ENCODE measurements around the gene OTOF.

Gene OTOF

GRCh38 chr2:26482211-26483026 lies 4.5 kb upstream of the OTOF start:
- Histone ChIP-seq H3K4me1 (ENCODE audit: control insufficient read depth, insufficient read depth, low read length, poor library complexity, severe bottlenecking) (no peaks in the 10 kb centered on the region), H3K27ac (ENCODE audit: insufficient read depth, low read length, poor library complexity, severe bottlenecking) (no peak overlapping the region), H3K27me3 (replicated peaks; ENCODE audit: control insufficient read depth, insufficient read depth, low read length, poor library complexity, severe bottlenecking) (no peaks in the 10 kb centered on the region), H3K36me3 (ENCODE audit: control insufficient read depth, insufficient read depth, low read length) (no peaks in the 10 kb centered on the region), H3K9me3 (ENCODE audit: control insufficient read depth, low read length) (no peaks in the 10 kb centered on the region), H3K4me3 (ENCODE audit: insufficient read depth, low read depth, low read length, poor library complexity, severe bottlenecking) (no peak overlapping the region)
- DNase-seq = no peak

- H3K27me3 ChIP-seq (replicated peaks; ENCODE audit: control insufficient read depth, insufficient read depth, low read length, poor library complexity, severe bottlenecking) = no peaks in the 10 kb centered on the region
These were observed 3.8 kb upstream of the OTOF start for GRCh38 chr2:26481706-26482105.

GRCh38 chr2:26480566-26481423 lies 2.9 kb upstream of the OTOF start:
- DNase-seq = no peak
- no peaks in the 10 kb centered on the region for H3K36me3 ChIP-seq (ENCODE audit: control insufficient read depth, insufficient read depth, low read length)
- no peaks in the 10 kb centered on the region for H3K4me1 ChIP-seq (ENCODE audit: control insufficient read depth, insufficient read depth, low read length, poor library complexity, severe bottlenecking)
- no peaks in the 10 kb centered on the region for H3K9me3 ChIP-seq (ENCODE audit: control insufficient read depth, low read length)
- H3K4me3 ChIP-seq (ENCODE audit: insufficient read depth, low read depth, low read length, poor library complexity, severe bottlenecking) = no peak overlapping the region
- H3K27ac ChIP-seq (ENCODE audit: insufficient read depth, low read length, poor library complexity, severe bottlenecking) = no peak overlapping the region
- no peaks in the 10 kb centered on the region for H3K27me3 ChIP-seq (replicated peaks; ENCODE audit: control insufficient read depth, insufficient read depth, low read length, poor library complexity, severe bottlenecking)

More at GRCh38 chr2:26481706-26482105, 3.8 kb upstream of the OTOF start:
- no peak for DNase-seq
- H3K4me3 ChIP-seq (ENCODE audit: insufficient read depth, low read depth, low read length, poor library complexity, severe bottlenecking) = no peak overlapping the region
- H3K9me3 ChIP-seq (ENCODE audit: control insufficient read depth, low read length) = no peaks in the 10 kb centered on the region
- no peak overlapping the region for H3K27ac ChIP-seq (ENCODE audit: insufficient read depth, low read length, poor library complexity, severe bottlenecking)
- H3K36me3 ChIP-seq (ENCODE audit: control insufficient read depth, insufficient read depth, low read length) = no peaks in the 10 kb centered on the region
- no peaks in the 10 kb centered on the region for H3K4me1 ChIP-seq (ENCODE audit: control insufficient read depth, insufficient read depth, low read length, poor library complexity, severe bottlenecking)

GRCh38 chr2:26479789-26480565 lies 2.1 kb upstream of the OTOF start:
- DNase-seq = no peak
- H3K4me3 ChIP-seq (ENCODE audit: insufficient read depth, low read depth, low read length, poor library complexity, severe bottlenecking) = no peak overlapping the region
- H3K27me3 ChIP-seq (replicated peaks; ENCODE audit: control insufficient read depth, insufficient read depth, low read length, poor library complexity, severe bottlenecking) = no peaks in the 10 kb centered on the region
- H3K36me3 ChIP-seq (ENCODE audit: control insufficient read depth, insufficient read depth, low read length) = no peaks in the 10 kb centered on the region
- H3K4me1 ChIP-seq (ENCODE audit: control insufficient read depth, insufficient read depth, low read length, poor library complexity, severe bottlenecking) = no peaks in the 10 kb centered on the region
- no peak overlapping the region for H3K27ac ChIP-seq (ENCODE audit: insufficient read depth, low read length, poor library complexity, severe bottlenecking)
- no peaks in the 10 kb centered on the region for H3K9me3 ChIP-seq (ENCODE audit: control insufficient read depth, low read length)

- Histone ChIP-seq H3K27ac (ENCODE audit: insufficient read depth, low read length, poor library complexity, severe bottlenecking) (no peak overlapping the region), H3K4me1 (ENCODE audit: control insufficient read depth, insufficient read depth, low read length, poor library complexity, severe bottlenecking) (no peaks in the 10 kb centered on the region), H3K4me3 (ENCODE audit: insufficient read depth, low read depth, low read length, poor library complexity, severe bottlenecking) (no peak overlapping the region), H3K9me3 (ENCODE audit: control insufficient read depth, low read length) (no peaks in the 10 kb centered on the region), H3K27me3 (replicated peaks; ENCODE audit: control insufficient read depth, insufficient read depth, low read length, poor library complexity, severe bottlenecking) (no peaks in the 10 kb centered on the region), H3K36me3 (ENCODE audit: control insufficient read depth, insufficient read depth, low read length) (no peaks in the 10 kb centered on the region)
- no peak for DNase-seq
These were observed 1.3 kb upstream of the OTOF start for GRCh38 chr2:26479131-26479788.

- Histone ChIP-seq H3K27ac (ENCODE audit: insufficient read depth, low read length, poor library complexity, severe bottlenecking) (no peak overlapping the region), H3K4me3 (ENCODE audit: insufficient read depth, low read depth, low read length, poor library complexity, severe bottlenecking) (no peak overlapping the region), H3K36me3 (ENCODE audit: control insufficient read depth, insufficient read depth, low read length) (no peaks in the 10 kb centered on the region), H3K4me1 (ENCODE audit: control insufficient read depth, insufficient read depth, low read length, poor library complexity, severe bottlenecking) (no peaks in the 10 kb centered on the region), H3K27me3 (replicated peaks; ENCODE audit: control insufficient read depth, insufficient read depth, low read length, poor library complexity, severe bottlenecking) (no peaks in the 10 kb centered on the region), H3K9me3 (ENCODE audit: control insufficient read depth, low read length) (no peaks in the 10 kb centered on the region)
- DNase-seq = no peak
These were observed 442 bp upstream of the OTOF start for GRCh38 chr2:26478366-26478765.

- Histone ChIP-seq H3K4me3 (ENCODE audit: insufficient read depth, low read depth, low read length, poor library complexity, severe bottlenecking) (peak overlapping the region; percentile 18), H3K9me3 (ENCODE audit: control insufficient read depth, low read length) (no peaks in the 10 kb centered on the region), H3K4me1 (ENCODE audit: control insufficient read depth, insufficient read depth, low read length, poor library complexity, severe bottlenecking) (no peaks in the 10 kb centered on the region), H3K36me3 (ENCODE audit: control insufficient read depth, insufficient read depth, low read length) (no peaks in the 10 kb centered on the region), H3K27ac (ENCODE audit: insufficient read depth, low read length, poor library complexity, severe bottlenecking) (no peak overlapping the region), H3K27me3 (replicated peaks; ENCODE audit: control insufficient read depth, insufficient read depth, low read length, poor library complexity, severe bottlenecking) (no peaks in the 10 kb centered on the region)
- DNase-seq = no peak
These were observed 606 bp downstream of the OTOF start for GRCh38 chr2:26477126-26477910.

- no peak for DNase-seq
- Histone ChIP-seq H3K4me3 (ENCODE audit: insufficient read depth, low read depth, low read length, poor library complexity, severe bottlenecking) (no peak overlapping the region), H3K27me3 (replicated peaks; ENCODE audit: control insufficient read depth, insufficient read depth, low read length, poor library complexity, severe bottlenecking) (no peaks in the 10 kb centered on the region), H3K36me3 (ENCODE audit: control insufficient read depth, insufficient read depth, low read length) (no peaks in the 10 kb centered on the region), H3K27ac (ENCODE audit: insufficient read depth, low read length, poor library complexity, severe bottlenecking) (no peak overlapping the region), H3K9me3 (ENCODE audit: control insufficient read depth, low read length) (no peaks in the 10 kb centered on the region), H3K4me1 (ENCODE audit: control insufficient read depth, insufficient read depth, low read length, poor library complexity, severe bottlenecking) (no peaks in the 10 kb centered on the region)
These were observed 2.0 kb downstream of the OTOF start for GRCh38 chr2:26475832-26476501.

Data from effector memory CD4-positive, alpha-beta T cell (primary cell).